GM11168 (cell line): ENCODE results near the gene MRPS6.

Source experiments
- in situ Hi-C: fragments of 300-500 bp; cut with MboI; formaldehyde crosslinking; loops from one replicate; pipeline ENCODE4 v1.12.0; 2022; ENCODE audit warnings: low sequenced_read_pairs; ENCODE audit not compliant: unreplicated experiment

The MRPS6 gene

DNA sequence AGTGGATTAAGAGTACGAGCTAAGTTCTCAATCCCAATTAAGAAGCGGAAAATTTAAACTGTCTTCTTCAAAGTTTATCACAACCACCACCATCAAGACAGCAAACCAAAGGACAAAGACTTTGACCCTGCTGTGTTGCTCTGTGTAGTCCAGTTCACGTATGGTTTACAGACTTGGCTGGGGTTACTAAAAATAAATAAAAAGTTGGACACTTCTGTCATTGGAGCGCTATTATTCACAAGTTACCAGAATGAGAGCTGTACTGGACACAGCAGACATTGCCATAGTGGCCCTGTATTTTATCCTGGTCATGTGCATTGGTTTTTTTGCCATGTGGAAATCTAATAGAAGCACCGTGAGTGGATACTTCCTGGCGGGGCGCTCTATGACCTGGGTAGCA lies 21.6 kb downstream of the MRPS6 start:
- in situ Hi-C loops = no loop called here

GRCh38 chr21:34097442-34097841 lies 24.1 kb downstream of the MRPS6 start:
- in situ Hi-C loops = no loop called here

DNA sequence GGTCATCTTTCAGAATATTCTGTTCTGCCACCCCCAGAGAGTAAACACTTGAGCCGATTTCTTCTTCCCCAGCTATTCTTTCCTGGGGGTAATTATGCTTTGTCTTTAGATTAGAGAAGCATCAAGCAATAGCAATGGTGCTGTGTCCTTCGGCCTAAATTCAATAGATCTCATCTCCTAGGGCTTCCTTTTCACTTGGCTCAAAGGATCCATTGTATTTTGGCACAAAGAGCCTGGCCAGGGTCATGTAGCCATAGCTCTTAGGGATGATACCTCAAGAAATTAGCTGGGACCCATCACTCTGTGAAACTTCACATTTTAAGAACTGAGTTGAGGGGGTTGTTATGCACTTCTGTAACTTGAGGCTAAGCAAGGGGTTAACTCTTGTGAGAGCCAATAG lies 27.0 kb downstream of the MRPS6 start:
- in situ Hi-C loops = no loop called here

GRCh38 chr21:34100790-34101189 lies 27.4 kb downstream of the MRPS6 start:
- in situ Hi-C loops = no loop called here

DNA sequence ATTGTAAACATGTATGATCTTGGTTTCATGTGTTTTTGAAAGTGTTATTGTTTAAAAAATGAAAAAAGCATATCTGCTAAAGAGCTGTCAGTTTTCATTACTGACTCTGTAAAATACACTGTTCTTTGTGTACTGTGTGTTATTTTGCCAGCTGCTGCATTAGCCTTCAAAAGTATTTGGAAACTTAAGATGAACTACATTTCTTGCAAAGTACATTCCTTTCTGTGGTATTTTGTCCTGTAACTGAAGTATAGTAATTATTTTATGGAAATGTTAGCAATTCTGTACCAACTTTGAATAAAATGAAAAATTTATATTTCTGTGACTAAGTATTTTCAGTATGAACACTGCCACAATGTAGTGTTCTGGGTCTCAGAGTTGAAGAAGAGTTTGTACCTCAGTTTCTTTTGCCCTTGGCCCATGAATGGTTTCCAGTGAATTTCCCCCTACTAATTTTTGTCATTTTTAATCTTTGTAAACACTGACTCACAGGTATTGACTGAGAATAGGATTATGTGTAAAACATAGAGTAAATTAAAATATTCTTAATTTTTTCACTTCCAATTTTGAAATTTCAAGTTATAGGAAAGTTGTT lies 32.7 kb downstream of the MRPS6 start:
- in situ Hi-C loops = no loop called here

GRCh38 chr21:34107606-34108005 lies 34.2 kb downstream of the MRPS6 start:
- in situ Hi-C loops = no loop called here

DNA sequence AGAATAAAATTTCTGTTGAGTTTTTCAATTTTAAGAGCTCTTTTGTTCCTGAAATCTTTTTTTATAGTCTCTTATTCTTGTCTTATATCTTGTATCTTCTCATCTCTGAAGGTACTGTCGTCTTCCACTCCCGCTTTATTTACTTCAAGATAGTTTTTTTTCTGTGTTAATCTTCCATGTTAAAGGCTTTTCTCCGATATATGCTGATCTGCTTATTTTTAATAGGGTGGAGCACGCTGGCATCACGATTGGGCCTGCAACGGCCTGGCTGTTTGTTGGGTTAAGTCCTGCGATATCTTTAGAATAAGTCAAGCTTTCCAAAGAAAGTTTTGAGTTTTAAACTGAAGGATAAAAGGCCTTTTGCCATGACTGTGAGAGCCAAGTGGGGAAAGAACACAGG lies 35.7 kb downstream of the MRPS6 start:
- in situ Hi-C loops = no loop called here

DNA sequence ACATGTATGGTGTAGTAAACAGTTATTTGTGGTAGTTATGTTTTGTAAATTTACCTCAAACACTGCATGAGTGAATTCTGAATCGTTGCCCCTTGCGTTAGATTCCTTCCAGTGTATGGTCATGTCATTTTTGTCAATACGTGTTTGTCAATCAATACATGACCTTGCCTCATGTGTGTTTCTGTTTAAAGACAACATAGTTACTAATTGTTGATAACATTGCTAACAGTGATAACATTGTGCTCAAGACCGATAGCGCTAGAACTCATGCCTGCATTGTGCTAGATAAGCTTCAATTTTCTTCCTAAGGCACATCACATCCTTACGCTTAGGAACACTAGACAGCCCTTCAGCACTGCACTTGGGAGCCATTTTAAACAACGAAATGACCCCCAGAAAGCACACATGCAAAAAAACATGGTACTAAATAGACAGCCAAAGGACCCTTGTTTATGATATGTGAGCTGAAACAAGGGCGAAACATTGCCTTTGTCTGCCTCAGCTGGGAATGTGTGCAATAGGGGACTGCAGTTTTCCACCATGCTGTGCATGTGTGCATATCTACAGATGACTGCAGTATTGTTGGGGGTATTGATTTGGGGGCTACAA lies 37.3 kb downstream of the MRPS6 start:
- in situ Hi-C loops = no loop called here

DNA sequence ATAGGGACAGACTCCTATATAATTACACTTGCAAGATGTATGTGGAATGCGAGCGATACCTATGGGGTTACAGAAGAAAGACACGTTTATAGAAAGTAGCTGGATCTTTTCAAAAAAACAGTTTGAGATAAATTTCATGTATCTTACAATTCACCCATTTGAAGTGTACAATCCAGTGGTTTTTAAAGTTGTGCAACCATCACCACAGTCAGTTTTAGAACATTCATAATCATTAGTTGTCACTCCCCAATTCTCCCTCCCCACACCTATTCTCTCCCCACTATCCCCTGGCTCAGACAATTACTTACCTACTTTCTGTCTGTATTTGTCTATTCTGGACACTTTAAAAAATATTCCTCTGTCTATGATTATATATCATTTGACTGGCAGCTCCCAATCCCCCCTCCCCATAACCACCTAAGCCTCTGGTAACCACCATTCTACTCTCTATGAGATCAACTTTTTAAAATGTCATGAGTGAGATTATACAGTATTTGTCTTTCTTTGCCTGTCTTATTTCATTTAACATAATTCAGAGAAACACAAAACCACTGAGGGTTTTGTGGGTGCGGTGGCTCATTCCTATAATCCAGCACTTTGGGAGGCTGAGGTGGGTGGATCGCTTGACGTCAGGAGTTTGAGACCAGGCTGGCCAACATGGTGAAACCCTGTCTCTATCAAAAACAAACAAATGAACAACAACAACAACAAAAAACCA lies 39.1 kb downstream of the MRPS6 start:
- in situ Hi-C loops = no loop called here

- in situ Hi-C loops = no loop called here
These were observed 40.5 kb downstream of the MRPS6 start for GRCh38 chr21:34113842-34114241.

DNA sequence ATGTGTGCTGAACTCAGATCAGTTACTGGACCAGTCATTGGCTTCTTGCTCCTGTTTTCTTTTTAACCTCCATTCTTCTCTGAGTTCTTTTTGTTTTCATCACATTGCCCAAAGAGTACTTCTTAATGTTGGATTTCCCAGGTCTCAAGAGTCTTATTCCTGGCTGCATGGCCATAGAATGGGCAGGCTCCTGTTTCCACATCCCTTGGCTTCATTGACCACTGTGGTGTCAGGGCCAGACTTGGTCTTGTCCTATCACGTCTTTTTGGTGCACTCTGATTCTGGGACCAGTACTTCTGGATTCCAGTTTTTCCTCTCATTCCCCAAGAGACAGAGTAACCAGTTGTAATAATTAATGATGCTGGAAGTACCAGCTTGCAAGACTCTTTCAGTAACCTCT lies 41.8 kb downstream of the MRPS6 start:
- in situ Hi-C loops = no loop called here

DNA sequence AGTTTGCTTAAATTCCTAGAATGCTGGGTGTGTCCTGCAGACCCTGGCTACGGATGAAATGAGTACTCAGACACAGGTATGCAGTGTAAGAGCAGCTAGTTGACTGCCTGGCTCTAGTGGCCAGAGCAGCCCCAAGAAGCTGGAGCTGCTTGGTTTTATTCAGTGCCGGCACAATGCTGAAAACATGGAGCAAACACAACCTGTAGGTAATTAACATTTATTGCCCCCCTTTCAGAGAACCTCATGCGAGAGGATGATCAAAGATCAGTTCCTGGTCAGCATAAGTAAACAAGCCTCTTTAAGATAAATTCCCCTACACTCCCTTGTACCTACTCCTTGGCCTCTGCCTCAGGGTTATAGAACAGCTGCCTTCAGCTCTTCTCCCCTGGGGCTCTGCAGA lies 43.2 kb downstream of the MRPS6 start:
- in situ Hi-C loops = no loop called here

DNA sequence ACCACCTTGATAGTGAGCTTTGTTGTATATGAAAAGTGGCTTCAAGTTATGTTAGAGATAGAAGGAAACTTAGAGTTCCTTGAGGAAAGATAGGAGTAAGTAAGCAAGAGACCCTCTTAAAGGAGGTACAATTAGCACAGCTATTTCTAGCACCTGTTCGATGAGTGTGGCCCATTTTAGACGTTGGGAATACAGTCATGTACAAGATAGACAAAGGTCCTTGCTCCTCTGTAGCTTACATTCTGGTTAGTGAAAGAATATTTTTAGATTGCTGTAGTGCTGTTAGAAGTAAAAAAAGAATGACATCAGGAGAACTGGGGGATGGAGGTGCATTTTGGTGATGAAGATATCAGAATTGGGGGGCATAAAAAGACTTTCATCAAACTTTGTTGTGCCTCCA lies 47.5 kb downstream of the MRPS6 start:
- in situ Hi-C loops = no loop called here

DNA sequence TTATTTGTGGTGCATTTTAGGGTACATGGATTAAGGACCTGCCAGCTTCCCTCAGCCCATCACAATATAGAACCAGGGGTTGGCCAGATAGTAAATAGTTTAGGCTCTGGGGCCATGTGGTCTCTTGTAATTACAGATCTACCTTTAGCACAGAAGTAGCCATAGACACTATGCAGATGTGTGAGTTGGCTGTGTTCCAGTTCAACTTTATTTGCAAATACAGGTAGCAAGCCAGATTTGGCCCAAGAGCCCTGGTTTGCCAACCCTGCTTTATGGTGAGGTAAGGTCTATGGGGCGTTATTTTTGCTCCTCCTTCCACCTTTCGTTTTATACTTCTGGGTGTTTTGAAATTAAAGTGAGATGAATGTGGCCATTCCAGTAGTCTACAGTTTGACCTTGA lies 48.7 kb downstream of the MRPS6 start:
- in situ Hi-C loops = no loop called here

GRCh38 chr21:34123609-34124008 lies 50.2 kb downstream of the MRPS6 start:
- in situ Hi-C loops = no loop called here

GRCh38 chr21:34126269-34126668 lies 52.9 kb downstream of the MRPS6 start:
- in situ Hi-C loops = no loop called here

DNA sequence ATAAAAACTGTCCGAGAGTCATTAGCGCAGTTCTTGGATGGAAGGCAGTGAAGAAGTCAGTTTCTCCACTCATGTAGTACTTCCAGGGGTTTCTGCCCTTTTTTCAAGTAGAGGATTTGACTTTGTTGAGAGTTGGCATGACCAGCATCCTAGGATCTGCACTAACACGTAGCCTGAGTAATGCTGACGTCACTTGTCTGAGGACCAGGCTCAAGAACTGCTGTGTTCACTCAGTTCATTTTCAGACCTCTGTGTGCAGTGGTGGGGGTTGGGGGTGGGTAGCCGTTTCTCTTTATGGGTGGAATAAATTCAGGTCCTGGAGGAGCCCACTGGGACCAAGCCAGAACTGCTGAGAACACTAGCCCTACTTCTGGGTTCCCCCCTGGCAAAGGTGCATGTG lies 53.3 kb downstream of the MRPS6 start:
- in situ Hi-C loops = no loop called here

DNA sequence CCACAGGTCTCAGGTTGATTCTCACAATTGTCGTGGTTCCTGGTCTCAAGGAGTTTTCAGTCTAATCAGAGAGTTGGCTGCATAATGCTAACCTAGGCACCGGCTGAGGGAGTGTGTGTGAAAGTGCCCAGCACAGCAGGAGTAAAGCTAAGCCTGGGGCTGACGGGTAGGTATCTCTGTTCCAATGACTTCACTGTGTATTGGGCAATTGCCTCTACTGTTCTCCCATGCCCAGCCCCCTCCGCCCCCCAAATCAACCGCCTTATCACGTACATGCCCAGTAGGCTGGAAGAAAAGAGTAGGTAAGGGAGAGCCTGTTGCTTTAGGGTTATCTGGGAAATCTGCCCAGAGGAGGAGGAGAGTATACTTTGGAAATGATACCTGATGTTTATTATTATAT lies 54.7 kb downstream of the MRPS6 start:
- in situ Hi-C loops = no loop called here

DNA sequence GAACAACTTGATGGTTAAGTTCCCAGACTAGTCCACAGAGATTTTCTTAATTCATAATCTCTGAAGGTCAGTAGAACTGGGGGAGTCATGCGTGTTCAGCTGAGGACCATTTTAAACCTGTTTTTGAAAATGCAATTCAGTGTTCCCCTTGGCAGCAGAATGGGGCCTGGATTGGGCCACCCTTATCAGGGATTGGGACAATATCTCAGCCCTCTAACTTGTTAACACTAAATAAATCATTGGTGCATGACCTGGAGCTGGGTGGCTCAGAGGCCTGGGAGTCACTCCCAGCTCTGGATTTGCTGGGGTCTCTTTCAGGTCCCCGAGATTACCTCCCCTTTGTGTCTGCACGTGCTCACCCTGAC lies 55.3 kb downstream of the MRPS6 start:
- in situ Hi-C loops = no loop called here

DNA sequence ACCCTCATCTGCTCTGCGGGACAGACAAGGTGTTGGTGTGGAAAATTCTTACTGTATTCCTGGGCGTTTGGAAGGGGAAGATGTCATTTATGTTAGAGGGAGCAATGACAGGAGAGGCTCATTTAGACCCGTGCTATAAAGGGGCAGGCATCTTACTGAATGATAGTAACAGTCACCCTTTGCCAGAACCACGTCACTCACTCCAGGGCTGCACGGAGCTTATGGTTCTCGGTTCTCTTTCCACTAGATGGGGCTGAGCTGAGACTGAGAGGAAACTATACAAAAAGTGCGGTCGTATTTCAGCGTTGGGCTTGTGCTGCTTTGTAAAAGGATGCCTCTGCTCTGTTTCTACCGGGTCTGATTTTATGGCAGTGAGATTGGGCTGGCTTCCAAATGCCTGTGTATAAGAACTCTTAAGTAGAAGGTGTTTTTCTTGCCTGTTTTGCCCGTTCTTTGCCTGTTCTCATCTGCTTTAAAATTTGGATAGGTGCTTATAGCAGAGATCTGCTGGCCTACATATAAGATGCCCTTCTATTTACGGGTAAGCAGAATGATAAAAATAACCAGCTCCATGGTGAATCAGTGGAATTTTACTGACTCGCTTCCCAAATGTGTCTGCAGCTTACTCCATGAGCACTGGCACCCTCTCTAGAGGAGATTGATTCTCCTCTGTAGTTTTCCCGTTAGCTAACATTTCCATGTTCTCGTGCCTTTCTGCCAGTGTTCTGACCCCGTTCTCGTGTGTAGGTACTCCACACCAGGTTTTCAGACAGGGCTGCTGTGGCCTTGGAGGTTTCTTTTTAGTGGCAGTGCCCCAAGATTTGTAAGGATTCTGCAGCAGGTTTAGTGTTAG lies 55.9 kb downstream of the MRPS6 start:
- in situ Hi-C loops = no loop called here
